Endothelial cell of umbilical vein (primary cell): ENCODE results near the gene CDKN3. TPM values are rescaled to one million over a fixed set of nuclear protein-coding genes. Genes with fewer than 3 reads are reported as not detected.

Experiments used
- BruUV-seq: library from RNA; stranded (reverse); fragments of 400-500 nt; replicated peaks from 2 replicates; lab custom pipeline; 2021; lab: Mats Ljungman, UMichigan
- CTCF ChIA-PET: fragments of 300-600, 350-600 bp; sonication (Branson Sonifier 250); formaldehyde crosslinking; loops from one replicate; lab custom pipeline; 2021; ENCODE audit warnings: antibody characterized with exemption, inconsistent platforms; lab: Charles Lee
- POLR2A ChIA-PET: fragments of 300-600, 350-600 bp; sonication (Branson Sonifier 250); formaldehyde crosslinking; loops from one replicate; lab custom pipeline; 2021; ENCODE audit warnings: antibody characterized with exemption, inconsistent platforms; lab: Charles Lee
- DNase-seq: peaks from one replicate; pipeline ENCODE4 v3.0.0-alpha.2; 2011; ENCODE audit warnings: low read depth, low spot score
- FAIRE-seq: peaks from 2 replicates; lab custom pipeline; 2011; peaks lifted over from hg19 to GRCh38; lab: Jason Lieb, UNC
- H2AFZ ChIP-seq: 2 replicates; pipeline ENCODE4 v1.6.0; 2012; ENCODE audit warnings: low read depth, low read length, control low read depth, inconsistent platforms
- H3K27ac ChIP-seq: 2 replicates; pipeline ENCODE4 v1.5.1; 2011; ENCODE audit warnings: low read depth, mild to moderate bottlenecking, control low read depth, low read length, moderate library complexity; ENCODE audit not compliant: insufficient read depth
- H3K27me3 ChIP-seq, 2 experiments: 2 replicates each; pipeline versions ENCODE4 v1.6.0 to v1.6.1; 2011; ENCODE audit warnings: low read length in 2 of 2, mixed read lengths in 1 of 2; ENCODE audit not compliant: control insufficient read depth in 2 of 2, insufficient read depth in 2 of 2
- H3K36me3 ChIP-seq, 2 experiments: 2 replicates in 1 of 2; 3 replicates in 1 of 2; pipeline ENCODE4 v1.5.1; 2011; ENCODE audit warnings: low read length in 2 of 2, mild to moderate bottlenecking in 1 of 2, moderate library complexity in 1 of 2; ENCODE audit not compliant: control insufficient read depth in 2 of 2, insufficient read depth in 2 of 2; ENCODE audit errors: extremely low read depth in 1 of 2
- H3K4me1 ChIP-seq: 3 replicates; pipeline ENCODE4 v1.5.1; 2011; ENCODE audit warnings: mild to moderate bottlenecking, low read length; ENCODE audit not compliant: control insufficient read depth, insufficient read depth; ENCODE audit errors: extremely low read depth
- H3K4me2 ChIP-seq: 2 replicates; pipeline ENCODE4 v1.6.1; 2011; ENCODE audit warnings: low read length, control low read depth, mixed read lengths; ENCODE audit not compliant: insufficient read depth
- H3K4me3 ChIP-seq, 3 experiments: fragments of 200-600 bp in 1 of 3; sonication (generic), shearing (Covaris generic) in 1 of 3; replicated peaks in 1 of 3; 2 replicates each; pipeline ENCODE4 v1.5.1; 2011 to 2016; ENCODE audit warnings: control low read depth in 3 of 3, low read length in 3 of 3, mild to moderate bottlenecking in 2 of 3, inconsistent platforms in 1 of 3, low read depth in 1 of 3, moderate library complexity in 1 of 3; ENCODE audit not compliant: insufficient read depth in 1 of 3
- H3K79me2 ChIP-seq: 2 replicates; pipeline ENCODE4 v1.6.0; 2012; ENCODE audit warnings: low read length, inconsistent platforms; ENCODE audit not compliant: control insufficient read depth, insufficient read depth
- H3K9ac ChIP-seq: replicated peaks from 2 replicates; pipeline ENCODE3; 2011; ENCODE audit warnings: low read length, control low read depth; ENCODE audit not compliant: insufficient read depth; ENCODE audit errors: extremely low read depth
- H3K9me1 ChIP-seq: replicated peaks from 3 replicates; pipeline ENCODE4 v1.6.0; 2011; ENCODE audit warnings: mild to moderate bottlenecking, low read length; ENCODE audit not compliant: control insufficient read depth, insufficient read depth; ENCODE audit errors: extremely low read depth
- H3K9me3 ChIP-seq: replicated peaks from 2 replicates; pipeline ENCODE4 v1.5.1; 2012; ENCODE audit warnings: low read length, inconsistent platforms; ENCODE audit not compliant: control insufficient read depth, insufficient read depth
- H4K20me1 ChIP-seq: replicated peaks from 2 replicates; pipeline ENCODE3; 2011; ENCODE audit warnings: mild to moderate bottlenecking, low read length; ENCODE audit not compliant: control insufficient read depth, insufficient read depth; ENCODE audit errors: extremely low read depth
- CTCF ChIP-seq, 2 donors: IDR thresholded peaks; 1 replicate in 1 of 2; 2 replicates in 1 of 2; pipeline ENCODE4 v1.5.1; 2011; ENCODE audit warnings: low read length in 2 of 2, mild to moderate bottlenecking in 2 of 2, moderate library complexity in 2 of 2, control low read depth in 1 of 2, inconsistent platforms in 1 of 2, low read depth in 1 of 2; ENCODE audit not compliant: insufficient read depth in 1 of 2; ENCODE audit errors: extremely low read depth in 1 of 2
- EZH2 ChIP-seq: IDR thresholded peaks from 2 replicates; pipeline ENCODE4 v1.6.1; 2012; ENCODE audit warnings: borderline replicate concordance, low read depth, mild to moderate bottlenecking, moderate library complexity, low read length, inconsistent platforms; ENCODE audit not compliant: severe bottlenecking
- FOS ChIP-seq: IDR thresholded peaks from 2 replicates; pipeline ENCODE4 v1.6.1; 2011; ENCODE audit warnings: mild to moderate bottlenecking, low read length, moderate library complexity, borderline replicate concordance; ENCODE audit not compliant: insufficient read depth
- GATA2 ChIP-seq: IDR thresholded peaks from 2 replicates; pipeline ENCODE4 v1.7.0; 2011; ENCODE audit warnings: low read depth, mild to moderate bottlenecking, moderate library complexity, mixed read lengths, low read length; ENCODE audit not compliant: insufficient read length, insufficient read depth
- JUN ChIP-seq: IDR thresholded peaks from 2 replicates; pipeline ENCODE4 v1.6.1; 2011; ENCODE audit warnings: borderline replicate concordance, low read depth; ENCODE audit not compliant: insufficient read length, insufficient read depth
- MAX ChIP-seq: IDR thresholded peaks from 2 replicates; pipeline ENCODE4 v1.6.1; 2011; ENCODE audit not compliant: insufficient read depth, insufficient read length
- MYC ChIP-seq: IDR thresholded peaks from one replicate; pipeline ENCODE4 v1.6.1; 2011; ENCODE audit warnings: mild to moderate bottlenecking, low read depth, low read length
- POLR2A ChIP-seq: IDR thresholded peaks from 2 replicates; pipeline ENCODE4 v1.6.1; 2012; ENCODE audit warnings: low read depth, mild to moderate bottlenecking, control low read depth, low read length
- POLR2AphosphoS5 ChIP-seq: IDR thresholded peaks from 2 replicates; pipeline ENCODE4 v1.6.1; 2012; ENCODE audit warnings: low read depth, mild to moderate bottlenecking, control low read depth, low read length, moderate library complexity; ENCODE audit not compliant: insufficient read depth
- dilution Hi-C: fragments of 300-500 bp; cut with MboI; formaldehyde crosslinking; loops from one replicate; pipeline ENCODE4 v1.15.0; 2019; ENCODE audit warnings: low sequenced_read_pairs; ENCODE audit not compliant: extremely low pct_ligation_motif_present
- intact Hi-C: fragments of 100-400 bp; cut with micrococcal nuclease; formaldehyde crosslinking; loops from one replicate; pipeline ENCODE4 v1.10.0; 2022
- polyA plus RNA-seq, 4 experiments: library from polyadenylated mRNA; depleted of rRNA in 3 of 4; stranded (reverse) in 3 of 4; unstranded in 1 of 4; fragments of >200 nt; gene quantifications; 2 replicates each; pipeline versions ENCODE4 v1.2.1 to v1.2.3, GENCODE V29; 2011 to 2012; ENCODE audit warnings: missing spikeins in 1 of 4
- total RNA-seq: library from RNA; stranded (reverse); gene quantifications from 2 replicates; pipeline ENCODE4 v1.2.3, GENCODE V29; 2021

The CDKN3 gene
- total and polyA plus RNA-seq, 2 donors (not counting 3 experiments of a cell fraction or from before 2014, with no cell fraction given) = 36.6 to 52.0 TPM

GRCh38 chr14:54438703-54439102, 41.9 kb downstream of the CDKN3 start:
- Histone ChIP-seq H3K9me1 (no peaks in the 10 kb centered on the region), H3K4me3 (no peak overlapping the region), H3K27me3 (no peaks in the 10 kb centered on the region), H4K20me1 (peaks cover 3% of the 10 kb centered on the region), H2AFZ (no peak overlapping the region), H3K4me2 (no peak overlapping the region), H3K36me3 (no peaks in the 10 kb centered on the region), H3K9ac (no peak overlapping the region), H3K27ac (no peak overlapping the region), H3K9me3 (no peaks in the 10 kb centered on the region), H3K4me1 (peaks cover 27% of the 10 kb centered on the region), H3K79me2 (peaks cover 71% of the 10 kb centered on the region)
- no peak for DNase-seq
- dilution Hi-C loops = no loop called here
- TF ChIP-seq MAX = no peak
- TF ChIP-seq GATA2 = no peak
- no peak for TF ChIP-seq MYC
- no peak for TF ChIP-seq EZH2
- FAIRE-seq = no peak
- intact Hi-C loops = no loop called here
- ChIA-PET CTCF (interaction anchor here (0.8 kb wide), 1 partner anchor 15 kb away, joined by 3 read pairs; no protein-coding TSS in a partner anchor), POLR2A (interaction anchor here (0.5 kb wide), 1 partner anchor 40 kb away, joined by 5 read pairs; no protein-coding TSS in a partner anchor)
- no TSS peak for BruUV-seq

DNA sequence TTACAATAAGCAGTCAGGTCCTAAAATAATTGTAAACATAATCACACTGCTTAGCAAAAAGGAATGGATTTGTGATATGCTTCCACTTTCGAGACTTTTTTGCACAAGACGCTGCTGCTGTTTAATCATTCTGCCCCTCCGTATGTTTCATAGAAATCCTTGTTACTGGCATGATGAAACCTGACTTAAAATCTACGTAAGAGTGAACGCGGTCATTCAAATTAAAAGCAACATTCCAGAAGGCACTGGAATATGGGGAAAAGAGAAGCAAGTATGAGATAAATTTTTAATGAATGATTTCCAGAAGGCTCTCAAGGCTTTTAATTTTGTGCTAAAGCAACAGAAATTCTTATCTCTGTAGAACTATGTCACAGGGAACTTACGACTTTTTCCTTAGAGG, 43.2 kb downstream of the CDKN3 start:
- CTCF ChIA-PET = interaction anchor here (1.3 kb wide), 1 partner anchor 20 kb away, joined by 5 read pairs; no protein-coding TSS in a partner anchor
- BruUV-seq = no TSS peak

More for the DNA sequence above, 43.2 kb downstream of the CDKN3 start:
- no peak for TF ChIP-seq GATA2
- no peak for TF ChIP-seq CTCF (IDR thresholded peaks at IDR 0.05; ENCODE audit: extremely low read depth in 1 of 2, insufficient read depth in 1 of 2, low read depth in 1 of 2, low read length in 2 of 2)
- TF ChIP-seq JUN = no peak
- TF ChIP-seq FOS = no peak
- no peak for TF ChIP-seq EZH2
- no peak for TF ChIP-seq MAX
- no peak for TF ChIP-seq POLR2AphosphoS5
- TF ChIP-seq POLR2A = no peak
- TF ChIP-seq MYC = no peak
- Histone ChIP-seq H3K4me2 (peak overlapping the region; percentile 89), H3K27ac (peak overlapping the region; percentile 83), H3K9me3 (no peaks in the 10 kb centered on the region), H3K9ac (peak overlapping the region; percentile 95), H3K4me3 (peak overlapping the region; percentile 50 to 90 (median 70)), H3K27me3 (peaks cover 5 to 8% of the 10 kb centered on the region in 2 experiments), H4K20me1 (no peaks in the 10 kb centered on the region), H3K36me3 (no peaks in the 10 kb centered on the region), H3K4me1 (peaks cover 27% of the 10 kb centered on the region), H3K79me2 (peaks cover 58% of the 10 kb centered on the region), H2AFZ (no peak overlapping the region), H3K9me1 (no peaks in the 10 kb centered on the region)
- no peak for FAIRE-seq
- DNase-seq = peak; percentile 9
- dilution Hi-C loops (no loop called here), intact Hi-C loops (loop anchor here (2.0 kb wide), 2 partner anchors 43 to 749 kb away; partner anchors contain the start of gene CDKN3)
- POLR2A ChIA-PET = no interaction called here
